Prostate gland (tissue), 2 donors: ENCODE results near the gene CDKL1.

Experiments used
- CTCF ChIP-seq, 4 experiments: fragments of 200-600 bp in 2 of 4; fragments of 450-650 bp in 2 of 4; sonication (generic) in 2 of 4; IDR thresholded peaks; 1 replicate in 3 of 4; 2 replicates in 1 of 4; pipeline ENCODE4 v1.5.1; 2016 to 2019; ENCODE audit warnings: antibody characterized with exemption in 4 of 4, mild to moderate bottlenecking in 2 of 4, moderate library complexity in 2 of 4
- POLR2AphosphoS5 ChIP-seq: sonication (generic); formaldehyde crosslinking; IDR thresholded peaks from one replicate; pipeline ENCODE4 v1.6.1; 2017; ENCODE audit warnings: antibody characterized with exemption

DNA sequence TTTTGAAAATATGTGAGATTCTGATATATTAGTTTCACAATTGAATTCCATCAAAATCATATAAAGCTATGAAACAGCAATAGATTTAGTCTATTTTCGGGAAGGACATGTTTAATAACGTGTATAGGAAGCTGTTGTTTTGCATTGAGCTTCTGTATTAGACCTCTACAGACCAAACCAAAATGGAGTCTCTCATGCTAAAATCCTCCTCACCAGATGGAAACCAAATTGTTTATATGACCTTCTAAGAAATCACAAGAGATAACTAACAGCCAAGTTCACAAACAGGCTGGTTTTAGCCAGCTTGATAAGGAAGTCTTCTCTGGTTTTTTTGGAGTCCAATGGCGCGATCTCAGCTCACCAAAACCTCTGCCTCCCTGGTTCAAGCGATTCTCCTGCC is 108.5 kb downstream of the CDKL1 start:
- no peak for TF ChIP-seq CTCF (IDR thresholded peaks at IDR 0.05)
- no peak for TF ChIP-seq POLR2AphosphoS5
